Activated CD4-positive, alpha-beta T cell treated with anti-CD3 and anti-CD28 coated beads, Interleukin-2, Interleukin-6, amounts not matched to agents 100 ng/mL and 50 ng/mL, durations not matched to agents 16 hours and 8 hours (primary cell): ENCODE results near the gene EMC7.
"Not testable (repeated sequence)": the region's sequence is repeated elsewhere in the genome, so short reads cannot be mapped to it uniquely, and the experiment has no call there.

Experiments
- DNase-seq: peaks from one replicate; pipeline ENCODE4 v3.0.0-alpha.2; 2020

EMC7 gene

DNA sequence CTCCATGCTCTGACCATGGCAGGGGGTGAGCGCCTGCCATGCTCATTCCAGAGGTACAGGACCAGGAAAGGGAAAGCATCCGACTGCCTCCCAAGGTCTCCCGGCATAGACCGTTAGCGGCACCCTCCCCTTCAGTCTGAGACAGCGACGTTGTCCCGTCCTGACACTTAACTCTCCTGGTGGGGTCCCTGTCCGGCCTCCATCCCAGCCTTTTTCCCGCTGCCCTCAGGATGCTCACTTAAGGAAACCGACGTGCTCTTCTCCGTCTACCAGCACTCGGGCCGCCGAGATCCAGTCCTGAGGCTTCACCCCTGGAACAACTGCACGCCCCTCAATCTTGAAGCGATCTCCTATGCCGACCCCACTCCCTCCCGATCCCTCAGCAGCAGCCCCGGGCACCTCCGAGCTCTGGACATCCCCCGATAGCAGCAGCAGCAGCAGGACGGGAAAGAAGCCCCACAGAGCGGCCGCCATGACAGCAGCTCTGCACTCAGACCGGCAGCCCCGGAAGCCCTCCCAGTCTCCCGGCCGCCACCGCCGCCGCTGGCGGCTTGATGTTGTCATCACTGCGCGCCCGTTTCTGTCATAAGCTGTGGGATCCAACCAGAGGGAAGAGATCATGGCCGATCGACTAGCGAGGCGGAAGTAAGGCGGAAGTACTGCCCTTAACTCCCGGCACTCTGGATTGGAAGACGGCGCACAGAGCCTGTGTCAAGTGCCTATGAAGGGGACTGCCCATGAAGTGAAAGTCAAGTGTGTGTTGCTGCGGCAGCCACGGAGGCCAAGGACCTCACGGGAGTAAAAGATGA, at the start of gene EMC7, which contains the start of gene PGBD4:
Gene EMC7, minus strand, starts transcription at position 497 of the 809 bp plus-strand sequence. Its CDS starts 23 bp downstream, at position 474.
Gene PGBD4, plus strand, starts transcription at position 718 of the 809 bp plus-strand sequence. CDS start 449 bp downstream, outside the sequence.
- DNase-seq = peak; percentile 99

- no peak for DNase-seq
These were observed 45.9 kb upstream of the EMC7 start for GRCh38 chr15:34147371-34148140.

- DNase-seq = no peak
These were observed 31.8 kb upstream of the EMC7 start for GRCh38 chr15:34133511-34133910.

- DNase-seq = no peak
These were observed 31.2 kb upstream of the EMC7 start for GRCh38 chr15:34132881-34133280.

- DNase-seq = no peak
These were observed 27.2 kb upstream of the EMC7 start for GRCh38 chr15:34128898-34129297.

DNA sequence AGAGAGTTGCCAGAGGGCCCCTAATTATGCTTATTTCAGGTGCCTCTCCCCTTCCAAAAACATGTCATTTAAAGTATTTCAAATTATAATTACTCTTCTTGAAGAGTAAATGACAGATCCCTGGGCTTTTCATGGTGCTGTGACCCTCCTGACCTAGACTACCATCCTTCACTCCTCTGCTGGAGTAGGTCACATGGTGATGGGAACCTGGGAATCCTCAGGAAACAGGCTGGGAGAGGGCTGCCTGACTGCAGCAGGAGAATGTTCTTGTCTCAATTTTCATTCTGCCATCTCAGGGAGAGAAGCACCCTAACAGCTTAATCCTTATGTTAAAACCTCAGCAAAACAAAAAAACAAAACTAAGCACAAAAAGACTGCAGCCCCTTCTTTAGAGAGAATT, 24.9 kb upstream of the EMC7 start:
- no peak for DNase-seq

DNA sequence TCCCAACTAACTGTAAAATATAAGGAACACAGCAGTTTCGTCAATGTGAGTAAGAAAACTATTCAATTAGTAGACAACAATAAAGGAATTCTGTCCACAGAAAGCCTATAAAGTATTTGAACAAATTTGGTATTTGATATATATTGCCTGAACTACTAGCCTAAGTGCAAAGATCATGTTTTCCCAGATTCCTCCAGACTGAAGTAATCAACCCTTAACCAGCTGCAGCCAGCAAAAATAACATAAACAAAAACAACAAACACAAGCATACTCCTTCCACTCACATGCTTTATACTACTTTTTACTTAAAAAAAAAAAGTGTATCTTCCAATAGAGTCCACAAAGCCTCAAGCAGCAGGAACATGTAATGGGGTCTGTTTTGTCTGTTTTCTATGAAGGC, 24.3 kb upstream of the EMC7 start:
- no peak for DNase-seq

- DNase-seq = no peak
These were observed 23.0 kb upstream of the EMC7 start for GRCh38 chr15:34124651-34125050.

GRCh38 chr15:34122771-34123183, 21.1 kb upstream of the EMC7 start:
- no peak for DNase-seq

GRCh38 chr15:34121786-34122185, 20.1 kb upstream of the EMC7 start:
- not testable (repeated sequence) for DNase-seq

GRCh38 chr15:34120420-34120819, 18.8 kb upstream of the EMC7 start:
- not testable (repeated sequence) for DNase-seq

GRCh38 chr15:34119291-34119690, 17.6 kb upstream of the EMC7 start:
- no peak for DNase-seq

- no peak for DNase-seq
These were observed 15.0 kb upstream of the EMC7 start for GRCh38 chr15:34116620-34117019.

- DNase-seq = no peak
These were observed 13.1 kb upstream of the EMC7 start for GRCh38 chr15:34114739-34115138.

GRCh38 chr15:34114215-34114614, 12.6 kb upstream of the EMC7 start:
- no peak for DNase-seq

- DNase-seq = no peak
These were observed 9.8 kb upstream of the EMC7 start for GRCh38 chr15:34111488-34111887.

GRCh38 chr15:34109797-34110663, 8.4 kb upstream of the EMC7 start:
- peak; percentile 44 for DNase-seq

- DNase-seq = no peak
These were observed 5.7 kb upstream of the EMC7 start for GRCh38 chr15:34107315-34107714.

GRCh38 chr15:34106423-34106822, 4.8 kb upstream of the EMC7 start:
- DNase-seq = no peak

DNA sequence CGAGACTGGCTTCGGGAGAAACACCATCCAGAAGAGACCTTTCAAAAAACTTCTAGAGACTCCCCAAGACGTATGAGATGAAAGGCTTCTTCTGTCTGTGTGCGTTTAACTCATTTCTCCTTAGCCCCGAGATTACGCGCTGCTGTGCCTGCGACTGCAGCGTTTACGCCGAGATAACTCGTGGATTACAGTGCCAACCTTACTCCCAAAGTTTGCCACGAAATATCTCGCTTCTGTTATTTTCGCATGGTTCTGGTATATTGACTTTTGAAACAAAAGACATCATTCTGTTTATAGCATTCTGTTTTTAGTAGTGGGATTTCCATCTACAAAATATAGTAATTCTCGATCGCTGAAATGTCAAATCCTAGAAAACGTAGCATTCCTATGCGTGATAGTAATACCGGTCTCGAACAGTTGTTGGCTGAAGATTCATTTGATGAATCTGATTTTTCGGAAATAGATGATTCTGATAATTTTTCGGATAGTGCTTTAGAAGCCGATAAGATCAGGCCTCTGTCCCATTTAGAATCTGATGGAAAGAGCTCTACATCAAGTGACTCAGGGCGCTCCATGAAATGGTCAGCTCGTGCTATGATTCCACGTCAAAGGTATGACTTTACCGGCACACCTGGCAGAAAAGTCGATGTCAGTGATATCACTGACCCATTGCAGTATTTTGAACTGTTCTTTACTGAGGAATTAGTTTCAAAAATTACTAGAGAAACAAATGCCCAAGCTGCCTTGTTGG, 688 bp upstream of the EMC7 start:
- DNase-seq = no peak

- no peak for DNase-seq
These were observed 1.7 kb downstream of the EMC7 start for GRCh38 chr15:34099914-34100313.

DNA sequence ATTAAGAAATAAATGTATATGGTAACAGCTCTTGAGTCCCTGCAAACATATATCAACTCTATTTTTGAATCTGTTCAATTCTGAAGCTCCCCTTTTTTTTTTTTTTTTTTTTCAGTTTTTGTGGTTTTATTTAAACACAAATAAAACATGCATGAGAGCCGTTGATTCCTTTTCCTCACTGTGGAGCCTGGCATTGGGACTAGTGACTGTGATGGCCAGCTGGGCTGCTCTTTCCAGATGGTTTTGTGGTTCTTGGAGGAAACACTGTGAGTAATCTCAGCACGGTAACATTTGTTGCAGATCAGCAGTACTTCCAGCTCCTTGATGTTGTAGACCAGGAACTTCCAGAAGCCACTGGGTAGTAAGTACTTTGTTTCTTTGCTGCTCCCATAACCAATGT, 15.9 kb downstream of the EMC7 start:
- DNase-seq = no peak
